Gastroesophageal sphincter (tissue), 3 donors: Measurements from ENCODE around the gene DNAH17.

Experiments used
- POLR2A ChIP-seq, 2 donors: fragments of 450-650 bp; IDR thresholded peaks; one replicate each; pipeline ENCODE4 v1.6.1; 2017; ENCODE audit warnings: antibody characterized with exemption in 2 of 2, mild to moderate bottlenecking in 2 of 2, moderate library complexity in 1 of 2
- POLR2AphosphoS5 ChIP-seq: sonication (generic); formaldehyde crosslinking; IDR thresholded peaks from one replicate; pipeline ENCODE4 v1.6.1; 2017; ENCODE audit warnings: antibody characterized with exemption
- TF ChIP-seq, protein P1 (sequence below), 4 experiments: fragments of 200-600 bp in 2 of 4; fragments of 450-650 bp in 2 of 4; sonication (generic) in 1 of 4; IDR thresholded peaks; one replicate each; pipeline ENCODE4 v1.5.1; 2017 to 2019; ENCODE audit warnings: antibody characterized with exemption in 4 of 4, mild to moderate bottlenecking in 2 of 4, moderate library complexity in 2 of 4

DNA sequence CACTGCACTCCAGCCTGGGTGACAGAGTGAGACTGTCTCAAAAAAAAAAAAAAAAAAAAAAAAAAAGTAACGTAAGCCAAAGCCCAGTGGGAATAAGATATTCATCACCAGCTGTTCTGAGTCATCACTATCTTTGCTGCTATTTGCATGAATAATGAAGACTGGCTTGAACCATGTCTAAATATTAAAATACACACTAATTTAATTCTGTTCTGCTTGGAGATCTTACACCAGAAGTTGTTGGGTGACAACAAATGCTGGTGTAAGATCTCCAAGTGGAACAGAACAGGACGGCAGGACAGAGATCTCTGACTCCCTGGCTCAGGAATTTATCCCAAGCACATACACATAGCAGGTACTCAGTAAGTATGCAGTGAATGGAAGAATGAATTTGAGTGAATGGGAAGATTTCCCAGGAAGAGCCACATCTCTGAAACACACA, 19.6 kb downstream of the DNAH17 start:
- TF ChIP-seq, protein P1, sequence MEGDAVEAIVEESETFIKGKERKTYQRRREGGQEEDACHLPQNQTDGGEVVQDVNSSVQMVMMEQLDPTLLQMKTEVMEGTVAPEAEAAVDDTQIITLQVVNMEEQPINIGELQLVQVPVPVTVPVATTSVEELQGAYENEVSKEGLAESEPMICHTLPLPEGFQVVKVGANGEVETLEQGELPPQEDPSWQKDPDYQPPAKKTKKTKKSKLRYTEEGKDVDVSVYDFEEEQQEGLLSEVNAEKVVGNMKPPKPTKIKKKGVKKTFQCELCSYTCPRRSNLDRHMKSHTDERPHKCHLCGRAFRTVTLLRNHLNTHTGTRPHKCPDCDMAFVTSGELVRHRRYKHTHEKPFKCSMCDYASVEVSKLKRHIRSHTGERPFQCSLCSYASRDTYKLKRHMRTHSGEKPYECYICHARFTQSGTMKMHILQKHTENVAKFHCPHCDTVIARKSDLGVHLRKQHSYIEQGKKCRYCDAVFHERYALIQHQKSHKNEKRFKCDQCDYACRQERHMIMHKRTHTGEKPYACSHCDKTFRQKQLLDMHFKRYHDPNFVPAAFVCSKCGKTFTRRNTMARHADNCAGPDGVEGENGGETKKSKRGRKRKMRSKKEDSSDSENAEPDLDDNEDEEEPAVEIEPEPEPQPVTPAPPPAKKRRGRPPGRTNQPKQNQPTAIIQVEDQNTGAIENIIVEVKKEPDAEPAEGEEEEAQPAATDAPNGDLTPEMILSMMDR (IDR thresholded peaks at IDR 0.05) = no peak
- no peak for TF ChIP-seq POLR2AphosphoS5
- TF ChIP-seq POLR2A (IDR thresholded peaks at IDR 0.05) = no peak
